IMR-90 (cell line): ENCODE data around the gene NR6A1. TPM values are rescaled to one million over a fixed set of nuclear protein-coding genes. Genes with fewer than 3 reads are reported as not detected.

ENCODE experiments used
- ATAC-seq: fragments of 200-7000 bp; cut with Tn5 transposase; 2 replicates; pipeline ENCODE4 v1.9.1; 2020; ENCODE audit warnings: low read depth, mild to moderate bottlenecking, moderate library complexity
- BruUV-seq: library from RNA; stranded (reverse); fragments of 400-500 nt; replicated peaks from 2 replicates; lab custom pipeline; 2021; lab: Mats Ljungman, UMichigan
- CTCF ChIA-PET: fragments of 300-600 bp; formaldehyde crosslinking; extraction: SDS; loops from one replicate; lab custom pipeline; 2021; ENCODE audit warnings: antibody characterized with exemption; lab: Yijun Ruan, JAX
- POLR2A ChIA-PET: fragments of 300-600 bp; sonication (Branson Sonifier 250); formaldehyde crosslinking; loops from one replicate; lab custom pipeline; 2022; ENCODE audit warnings: antibody characterized with exemption; ENCODE audit not compliant: unreplicated experiment; lab: Charles Lee
- DNase-seq: peaks from one replicate; pipeline ENCODE4 v3.0.0; 2013
- H2AFZ ChIP-seq: replicated peaks from 2 replicates; pipeline ENCODE3; 2013; ENCODE audit warnings: low read length, mild to moderate bottlenecking; ENCODE audit not compliant: poor library complexity
- H2AK5ac ChIP-seq: 2 replicates; pipeline ENCODE4 v1.6.1; 2013; ENCODE audit warnings: low read depth, low read length, inconsistent platforms
- H2AK9ac ChIP-seq: replicated peaks from 2 replicates; pipeline ENCODE3; 2013; ENCODE audit warnings: mild to moderate bottlenecking, low read depth, low read length, moderate library complexity; ENCODE audit not compliant: poor library complexity
- H2BK120ac ChIP-seq: 2 replicates; pipeline ENCODE4 v1.6.1; 2013; ENCODE audit warnings: low read depth, low read length, inconsistent platforms
- H2BK15ac ChIP-seq: 3 replicates; pipeline ENCODE4 v1.6.1; 2013; ENCODE audit warnings: low read depth, low read length, inconsistent platforms
- H2BK20ac ChIP-seq: 2 replicates; pipeline ENCODE4 v1.6.1; 2013; ENCODE audit warnings: low read depth, mild to moderate bottlenecking, inconsistent platforms, low read length, moderate library complexity
- H2BK5ac ChIP-seq: 2 replicates; pipeline ENCODE4 v1.6.1; 2013; ENCODE audit warnings: mild to moderate bottlenecking, low read depth, low read length, inconsistent platforms; ENCODE audit not compliant: poor library complexity, severe bottlenecking
- H3K14ac ChIP-seq: replicated peaks from 2 replicates; pipeline ENCODE4 v1.6.1; 2013; ENCODE audit warnings: low read depth, low read length, inconsistent platforms
- H3K18ac ChIP-seq: 2 replicates; pipeline ENCODE4 v1.6.1; 2013; ENCODE audit warnings: low read depth, low read length, control low read depth
- H3K23ac ChIP-seq: 2 replicates; pipeline ENCODE4 v1.6.1; 2013; ENCODE audit warnings: low read depth, low read length, inconsistent platforms
- H3K27ac ChIP-seq: 2 replicates; pipeline ENCODE4 v1.5.1; 2013; ENCODE audit warnings: mild to moderate bottlenecking, control low read depth, low read length; ENCODE audit not compliant: insufficient read depth
- H3K27me3 ChIP-seq: 2 replicates; pipeline ENCODE4 v1.6.1; 2013; ENCODE audit warnings: low read length; ENCODE audit not compliant: control insufficient read depth, insufficient read depth
- H3K36me3 ChIP-seq: 2 replicates; pipeline ENCODE4 v1.6.1; 2013; ENCODE audit warnings: low read length, mixed read lengths; ENCODE audit not compliant: control insufficient read depth, insufficient read depth
- H3K4ac ChIP-seq: 2 replicates; pipeline ENCODE4 v1.6.1; 2013; ENCODE audit warnings: low read depth, low read length, inconsistent platforms
- H3K4me1 ChIP-seq: 2 replicates; pipeline ENCODE4 v1.6.1; 2013; ENCODE audit warnings: low read length, mixed read lengths; ENCODE audit not compliant: control insufficient read depth, insufficient read depth
- H3K4me2 ChIP-seq: 2 replicates; pipeline ENCODE4 v1.6.1; 2013; ENCODE audit warnings: low read depth, mild to moderate bottlenecking, control low read depth, low read length, moderate library complexity
- H3K4me3 ChIP-seq: 2 replicates; pipeline ENCODE4 v1.5.1; 2013; ENCODE audit warnings: low read depth, mild to moderate bottlenecking, control low read depth, low read length, moderate library complexity; ENCODE audit not compliant: insufficient read depth
- H3K56ac ChIP-seq: 2 replicates; pipeline ENCODE4 v1.6.1; 2013; ENCODE audit warnings: low read length, inconsistent platforms; ENCODE audit not compliant: insufficient read depth; ENCODE audit errors: extremely low read depth
- H3K79me1 ChIP-seq, 2 experiments: 2 replicates each; pipeline ENCODE4 v1.6.1; 2013; ENCODE audit warnings: low read length in 2 of 2, inconsistent platforms in 1 of 2, low read depth in 1 of 2
- H3K9ac ChIP-seq: 2 replicates; pipeline ENCODE4 v1.6.1; 2013; ENCODE audit warnings: low read depth, low read length, control low read depth
- H3K9me1 ChIP-seq: 2 replicates; pipeline ENCODE4 v1.6.1; 2013; ENCODE audit warnings: low read length, inconsistent platforms; ENCODE audit not compliant: insufficient read depth
- H3K9me3 ChIP-seq: 2 replicates; pipeline ENCODE4 v1.6.1; 2013; ENCODE audit warnings: low read length; ENCODE audit not compliant: control insufficient read depth, insufficient read depth
- H4K20me1 ChIP-seq: 2 replicates; pipeline ENCODE4 v1.6.1; 2013; ENCODE audit warnings: low read length, inconsistent platforms; ENCODE audit not compliant: insufficient read depth
- H4K5ac ChIP-seq: 2 replicates; pipeline ENCODE4 v1.6.1; 2013; ENCODE audit warnings: mild to moderate bottlenecking, low read depth, low read length, control low read depth
- H4K8ac ChIP-seq, 2 experiments: 2 replicates each; pipeline ENCODE4 v1.6.1; 2013; ENCODE audit warnings: low read depth in 2 of 2, low read length in 2 of 2, control low read depth in 1 of 2, inconsistent platforms in 1 of 2
- H4K91ac ChIP-seq: 2 replicates; pipeline ENCODE4 v1.6.1; 2013; ENCODE audit warnings: low read depth, low read length, inconsistent platforms; ENCODE audit not compliant: insufficient read depth
- MAFK ChIP-seq: IDR thresholded peaks from 2 replicates; pipeline ENCODE4 v1.6.1; 2012; ENCODE audit warnings: low read depth, low read length, improper control_type of control experiment
- WGBS, 2 experiments: methylation state at CpG; one replicate each; pipeline versions ENCODE4 v1.1.5 to v1.1.7; 2013; ENCODE audit warnings: missing lambda C conversion rate in 2 of 2; ENCODE audit not compliant: insufficient read length in 1 of 2; ENCODE audit errors: extremely low coverage in 2 of 2; 5-methylcytosine and 5-hydroxymethylcytosine counted together
- dilution Hi-C: fragments of 300-500 bp; cut with HindIII; formaldehyde crosslinking; loops from one replicate; pipeline ENCODE4 v1.14.3; 2018; ENCODE audit warnings: low sequenced_read_pairs; ENCODE audit not compliant: unreplicated experiment
- in situ Hi-C: fragments of 300-500 bp; cut with MboI; formaldehyde crosslinking; loops from 3 replicates; pipeline ENCODE4 v1.14.3; 2019; ENCODE audit warnings: low sequenced_read_pairs, inconsistent platforms, mixed read lengths
- intact Hi-C: fragments of 100-400 bp; cut with micrococcal nuclease; formaldehyde crosslinking; loops from 2 replicates; pipeline ENCODE4 v1.10.0; 2022
- polyA plus RNA-seq, 3 experiments: library from polyadenylated mRNA; depleted of rRNA; stranded (reverse); fragments of >200 nt; gene quantifications; 2 replicates each; pipeline ENCODE4 v1.2.3, GENCODE V29; 2012; ENCODE audit warnings: low replicate concordance in 1 of 3
- total RNA-seq: library from RNA; depleted of rRNA; stranded (reverse); fragments of >200 nt; gene quantifications from 2 replicates; pipeline ENCODE4 v1.2.3, GENCODE V29; 2012

Gene NR6A1
- total and polyA plus RNA-seq, 2 of the 4 experiments (the other 2 are of a cell fraction): 0.14 to 0.36 TPM

DNA sequence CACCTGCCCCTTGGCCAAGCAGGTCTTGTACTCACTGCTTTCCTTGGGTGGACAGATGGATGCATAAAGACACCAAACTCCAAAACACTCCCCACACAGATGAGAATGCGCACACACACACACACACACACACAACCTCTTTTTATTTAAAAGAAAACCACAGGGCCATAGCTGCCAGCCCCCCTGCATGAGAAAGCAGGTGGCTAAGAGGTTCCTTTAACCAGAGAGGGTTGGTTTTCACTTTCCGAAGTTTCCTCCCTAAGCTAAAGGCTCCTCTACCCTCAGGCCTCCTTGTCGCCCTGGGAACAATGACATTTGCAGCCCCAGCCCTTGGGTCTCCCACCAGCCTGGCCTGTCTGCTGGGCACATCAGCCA lies 275.0 kb downstream of the NR6A1 start:
- Histone ChIP-seq H2BK15ac (no peak overlapping the region), H3K4me2 (no peak overlapping the region), H2BK5ac (no peak overlapping the region), H2BK120ac (no peak overlapping the region), H3K4ac (no peak overlapping the region), H3K27ac (no peak overlapping the region), H2AK5ac (no peak overlapping the region), H3K9me1 (no peaks in the 10 kb centered on the region), H2BK20ac (no peak overlapping the region), H3K9me3 (no peaks in the 10 kb centered on the region), H4K91ac (no peak overlapping the region), H3K14ac (no peak overlapping the region), H3K27me3 (peaks cover 84% of the 10 kb centered on the region), H3K18ac (no peak overlapping the region), H3K4me1 (no peaks in the 10 kb centered on the region), H4K5ac (no peak overlapping the region), H3K23ac (no peak overlapping the region), H4K20me1 (no peaks in the 10 kb centered on the region), H3K4me3 (no peak overlapping the region), H3K79me1 (no peaks in the 10 kb centered on the region), H4K8ac (no peak overlapping the region), H2AFZ (no peak overlapping the region), H3K9ac (no peak overlapping the region), H3K56ac (no peak overlapping the region), H2AK9ac (no peak overlapping the region), H3K36me3 (no peaks in the 10 kb centered on the region)
- no TSS peak for BruUV-seq
- intact Hi-C loops (no loop called here), in situ Hi-C loops (no loop called here), dilution Hi-C loops (no loop called here)
- no peak for TF ChIP-seq MAFK
- ChIA-PET CTCF (no interaction called here), POLR2A (no interaction called here)
- no peak for ATAC-seq
- no CpG with 5 or more reads among the region's 3 CpGs for WGBS, 2 experiments
- DNase-seq: no peak
